GM19395 (cell line): ENCODE results near the gene IL1RAPL2.
"Not testable (repeated sequence)": the region's sequence is repeated elsewhere in the genome, so short reads cannot be mapped to it uniquely, and the experiment has no call there.

ENCODE experiments used
- ATAC-seq: cut with Tn5 transposase; IDR thresholded peaks from one replicate; pipeline ENCODE4 v1.9.1; 2021; ENCODE audit warnings: mild to moderate bottlenecking, moderate library complexity; ENCODE audit not compliant: unreplicated experiment

The IL1RAPL2 gene

GRCh38 chrX:104842646-104843045 is 276.6 kb downstream of the IL1RAPL2 start:
- no peak for ATAC-seq

DNA sequence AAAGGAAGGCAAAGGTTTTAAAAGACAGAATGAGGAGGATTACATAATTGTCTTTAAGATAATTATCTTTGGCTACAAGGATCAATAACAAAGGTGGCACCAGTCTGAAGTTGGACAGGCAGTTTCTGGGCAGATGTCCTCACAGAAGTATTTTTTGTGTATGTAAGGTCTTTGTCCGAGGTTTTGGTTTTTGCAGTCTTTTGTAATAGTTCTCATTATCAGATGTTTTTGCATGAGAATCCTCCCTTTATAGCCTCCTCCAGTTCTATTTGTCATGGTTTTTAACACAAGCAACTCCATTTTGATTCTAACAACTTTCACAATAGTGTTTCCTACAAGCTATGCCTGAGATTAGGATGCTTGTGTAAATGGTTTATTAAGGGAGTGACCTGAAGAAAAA is 286.2 kb downstream of the IL1RAPL2 start:
- ATAC-seq, result no peak

DNA sequence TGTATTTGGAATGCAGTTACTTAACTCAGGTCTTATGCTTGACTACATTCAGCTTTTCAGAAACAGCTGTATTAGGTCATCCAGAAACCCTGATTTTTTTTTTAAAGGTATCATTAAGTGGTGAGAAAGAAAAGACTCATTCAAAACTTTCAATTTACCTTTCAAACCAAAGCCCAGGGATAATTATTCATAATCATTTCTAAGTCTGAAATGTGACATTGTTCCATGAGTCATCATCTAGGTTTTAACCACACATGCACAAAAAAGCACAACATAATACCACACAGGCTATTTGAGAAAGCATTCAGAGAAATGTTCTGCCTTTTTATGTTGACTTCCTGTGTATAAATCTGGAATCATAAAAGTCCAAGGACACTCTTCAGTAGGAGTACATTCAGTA is 288.2 kb downstream of the IL1RAPL2 start:
- ATAC-seq, result no peak

GRCh38 chrX:104854790-104855340 is 288.9 kb downstream of the IL1RAPL2 start:
- no peak for ATAC-seq

- no peak for ATAC-seq
Measured at GRCh38 chrX:104863466-104863865, 297.5 kb downstream of the IL1RAPL2 start.

GRCh38 chrX:104864296-104864695 is 298.3 kb downstream of the IL1RAPL2 start:
- no peak for ATAC-seq

DNA sequence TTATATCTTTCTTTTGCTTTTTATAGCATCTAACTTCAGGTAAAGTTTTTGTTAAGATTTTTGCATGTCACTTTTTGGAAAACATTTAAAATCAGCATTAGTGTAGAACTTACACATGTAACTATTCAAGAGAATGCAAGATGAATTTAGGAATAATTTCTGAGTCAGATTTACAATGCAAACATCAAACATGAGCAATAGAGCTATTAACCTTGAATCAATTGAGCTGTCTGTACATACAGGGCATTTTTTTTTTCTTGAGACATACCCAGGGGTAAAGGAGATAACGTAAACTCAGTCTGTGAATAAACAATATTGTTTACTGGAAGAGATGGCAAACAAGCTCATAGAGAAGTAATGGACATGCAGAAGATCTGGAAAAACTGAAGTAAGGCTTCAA is 311.5 kb downstream of the IL1RAPL2 start:
- no peak for ATAC-seq

GRCh38 chrX:104902070-104902469 is 336.1 kb downstream of the IL1RAPL2 start:
- no peak for ATAC-seq

- not testable (repeated sequence) for ATAC-seq
Measured at GRCh38 chrX:104909694-104910093, 343.7 kb downstream of the IL1RAPL2 start.

- ATAC-seq, result no peak
Measured at GRCh38 chrX:104913348-104913747, 347.3 kb downstream of the IL1RAPL2 start.

- ATAC-seq, result not testable (repeated sequence)
Measured at GRCh38 chrX:104914686-104915085, 348.7 kb downstream of the IL1RAPL2 start.

- no peak for ATAC-seq
Measured at GRCh38 chrX:104918122-104918521, 352.1 kb downstream of the IL1RAPL2 start.

GRCh38 chrX:104921584-104922205 is 355.7 kb downstream of the IL1RAPL2 start:
- ATAC-seq, result peak; percentile 28

DNA sequence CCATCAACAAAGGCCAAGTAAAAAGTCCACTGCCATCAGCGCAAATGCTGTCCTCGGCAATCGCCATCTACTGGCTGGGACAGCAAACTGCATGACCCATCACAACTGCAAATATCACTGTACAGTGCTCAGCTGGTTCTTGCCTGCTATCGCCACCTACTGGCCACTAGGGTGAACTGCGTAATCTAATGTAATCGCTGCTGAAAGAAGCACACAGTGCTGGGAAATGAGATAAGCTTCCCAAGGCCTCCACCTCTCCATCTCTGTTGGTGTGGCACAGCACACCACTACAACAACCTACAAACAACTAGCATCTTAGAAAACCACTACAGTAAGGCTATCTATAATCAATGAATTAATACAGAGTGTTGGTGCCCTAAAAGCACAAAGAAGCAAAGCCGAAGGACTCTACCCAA is 356.2 kb downstream of the IL1RAPL2 start:
- ATAC-seq, result peak; percentile 99

- no peak for ATAC-seq
Measured at GRCh38 chrX:104929324-104929723, 363.3 kb downstream of the IL1RAPL2 start.

- ATAC-seq, result no peak
Measured at GRCh38 chrX:104935581-104935980, 369.6 kb downstream of the IL1RAPL2 start.

GRCh38 chrX:104953251-104953650 is 387.3 kb downstream of the IL1RAPL2 start:
- no peak for ATAC-seq

DNA sequence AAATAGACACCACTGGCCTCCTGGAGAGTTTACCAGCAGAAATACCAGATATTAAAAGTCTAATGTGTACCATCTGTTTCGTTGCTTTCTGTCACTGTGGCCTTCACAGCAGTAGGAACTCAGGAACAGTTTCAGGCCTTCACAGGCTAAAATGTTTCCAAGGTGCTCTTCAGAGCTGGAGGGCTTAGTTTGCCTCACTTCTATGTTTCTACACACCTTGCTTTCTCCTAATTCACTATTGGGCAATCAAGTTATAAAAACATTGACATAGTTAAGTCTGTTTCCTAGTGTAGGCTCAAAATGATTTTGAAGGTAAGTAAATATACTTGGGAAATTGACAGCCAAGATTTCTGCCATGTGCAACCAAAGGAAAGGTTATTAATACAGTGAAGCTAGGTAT is 395.9 kb downstream of the IL1RAPL2 start:
- ATAC-seq, result no peak

DNA sequence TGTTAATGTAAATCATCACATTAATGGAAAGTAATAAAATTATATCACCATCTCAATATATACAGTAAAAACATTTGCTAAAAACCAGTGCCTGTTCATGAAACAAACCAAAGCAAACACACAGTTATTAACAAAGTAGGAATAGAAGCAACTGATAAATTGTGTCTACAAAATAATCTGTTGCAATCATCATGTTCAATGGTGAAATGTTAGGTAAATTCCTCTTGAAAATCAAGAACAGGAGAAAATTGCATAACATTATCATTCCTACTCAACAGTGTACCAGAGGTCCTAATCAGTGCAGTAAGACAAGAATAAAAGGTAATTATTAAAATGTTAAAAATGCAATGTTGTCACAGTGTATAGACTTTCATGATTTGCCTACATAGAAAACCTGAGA is 402.2 kb downstream of the IL1RAPL2 start:
- ATAC-seq, result no peak

DNA sequence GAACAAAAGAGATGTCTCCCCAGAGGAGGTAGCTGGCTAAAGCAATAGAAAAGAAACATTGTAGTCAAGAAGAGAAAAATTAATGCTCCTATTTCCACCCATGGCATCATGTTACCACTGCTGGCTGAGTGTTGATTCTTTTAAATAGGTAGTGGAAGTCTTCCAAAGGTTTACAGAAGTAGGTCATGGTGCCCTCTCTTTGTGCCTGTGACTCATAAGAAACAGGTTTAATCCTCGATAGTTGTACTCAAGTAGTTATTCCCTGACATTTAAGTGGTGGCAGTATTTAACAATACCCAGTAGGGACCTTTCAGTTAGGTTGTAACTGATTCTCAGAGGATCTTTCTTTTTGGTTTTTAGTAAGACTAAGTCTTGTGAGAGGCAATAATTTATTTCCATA is 406.7 kb downstream of the IL1RAPL2 start:
- no peak for ATAC-seq

- no peak for ATAC-seq
Measured at GRCh38 chrX:104987063-104987462, 421.1 kb downstream of the IL1RAPL2 start.

DNA sequence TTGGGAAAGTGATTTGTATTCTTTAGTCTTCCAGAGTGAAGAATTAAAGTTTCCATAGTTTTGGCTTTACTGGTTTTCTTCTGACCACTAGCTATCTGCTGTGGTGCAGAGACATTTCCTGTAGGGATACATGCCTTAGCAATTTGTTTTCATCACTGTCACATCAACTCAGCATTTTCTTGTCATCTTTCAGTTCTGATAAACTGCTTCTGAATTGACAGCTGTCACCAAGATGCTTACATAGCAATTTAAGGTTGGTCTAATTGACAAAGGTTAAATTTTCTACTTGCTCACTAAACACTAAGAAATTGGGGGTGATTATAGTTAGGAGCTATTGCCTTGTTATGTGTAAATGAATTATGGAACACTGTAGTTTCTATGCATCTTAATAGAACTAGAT is 422.0 kb downstream of the IL1RAPL2 start:
- no peak for ATAC-seq

DNA sequence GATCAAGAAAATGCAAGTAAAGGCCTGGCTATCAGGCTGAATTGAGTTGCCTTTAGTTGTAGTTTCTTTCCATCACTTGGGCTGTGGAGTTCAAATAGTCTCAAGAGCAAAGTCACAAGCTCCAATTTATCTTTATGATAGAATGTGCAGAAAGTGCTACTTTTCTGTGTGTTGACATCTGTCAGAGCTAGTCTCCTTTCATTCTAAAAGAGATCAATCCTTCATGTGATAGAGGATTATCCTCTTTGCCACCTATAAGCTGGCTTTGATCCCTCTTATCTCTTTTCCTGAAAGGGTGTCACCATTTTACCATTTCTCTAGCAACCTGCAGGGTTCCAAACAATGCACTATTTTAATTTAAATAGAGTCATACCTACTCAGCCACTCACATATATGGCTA is 429.5 kb downstream of the IL1RAPL2 start:
- ATAC-seq, result no peak
